Osteoblast (primary cell): ENCODE measurements around the gene GRM8. TPM values are rescaled to one million over a fixed set of nuclear protein-coding genes. Genes with fewer than 3 reads are reported as not detected.

ENCODE experiments used
- DNase-seq: peaks from one replicate; pipeline ENCODE4 v3.0.0; 2011; ENCODE audit warnings: low spot score, mixed read lengths; ENCODE audit not compliant: insufficient read length; ENCODE audit errors: missing footprints
- H2AFZ ChIP-seq: 2 replicates; pipeline ENCODE4 v1.6.0; 2011; ENCODE audit warnings: mild to moderate bottlenecking, low read length
- H3K27ac ChIP-seq: 2 replicates; pipeline ENCODE4 v1.5.1; 2011; ENCODE audit warnings: mild to moderate bottlenecking, low read depth, low read length, moderate library complexity
- H3K27me3 ChIP-seq: 2 replicates; pipeline ENCODE4 v1.6.0; 2012; ENCODE audit warnings: mild to moderate bottlenecking, control low read depth, inconsistent platforms, low read length, moderate library complexity; ENCODE audit not compliant: insufficient read depth
- H3K36me3 ChIP-seq: 2 replicates; pipeline ENCODE4 v1.5.1; 2011; ENCODE audit warnings: mild to moderate bottlenecking, low read length, control low read depth, moderate library complexity; ENCODE audit not compliant: insufficient read depth
- H3K4me1 ChIP-seq: 2 replicates; pipeline ENCODE4 v1.5.1; 2011; ENCODE audit warnings: mild to moderate bottlenecking, low read length, control low read depth, moderate library complexity; ENCODE audit not compliant: insufficient read depth
- H3K4me2 ChIP-seq: 2 replicates; pipeline ENCODE4 v1.6.0; 2011; ENCODE audit warnings: mild to moderate bottlenecking, low read length; ENCODE audit not compliant: insufficient read depth
- H3K4me3 ChIP-seq: fragments of 200-600 bp; sonication (generic); 3 replicates; pipeline ENCODE4 v1.5.1; 2012; ENCODE audit warnings: mild to moderate bottlenecking, low read length, inconsistent platforms; ENCODE audit not compliant: insufficient read depth
- H3K79me2 ChIP-seq: 2 replicates; pipeline ENCODE4 v1.6.0; 2012; ENCODE audit warnings: mild to moderate bottlenecking, low read length, control low read depth, inconsistent platforms; ENCODE audit not compliant: insufficient read depth
- H3K9me3 ChIP-seq: 2 replicates; pipeline ENCODE4 v1.5.1; 2011; ENCODE audit warnings: low read depth, low read length, control low read depth
- H4K20me1 ChIP-seq: 2 replicates; pipeline ENCODE4 v1.6.0; 2012; ENCODE audit warnings: mild to moderate bottlenecking, low read length, control low read depth; ENCODE audit not compliant: insufficient read depth
- CTCF ChIP-seq: IDR thresholded peaks from 2 replicates; pipeline ENCODE4 v1.5.1; 2011; ENCODE audit warnings: mild to moderate bottlenecking, low read depth, low read length, moderate library complexity; ENCODE audit errors: extremely low read depth
- total RNA-seq: library from RNA; depleted of rRNA; stranded (reverse); fragments of >200 nt; gene quantifications from 2 replicates; pipeline ENCODE4 v1.2.3, GENCODE V29; 2012

GRM8 gene
- total RNA-seq, 1 donor: not detected

DNA sequence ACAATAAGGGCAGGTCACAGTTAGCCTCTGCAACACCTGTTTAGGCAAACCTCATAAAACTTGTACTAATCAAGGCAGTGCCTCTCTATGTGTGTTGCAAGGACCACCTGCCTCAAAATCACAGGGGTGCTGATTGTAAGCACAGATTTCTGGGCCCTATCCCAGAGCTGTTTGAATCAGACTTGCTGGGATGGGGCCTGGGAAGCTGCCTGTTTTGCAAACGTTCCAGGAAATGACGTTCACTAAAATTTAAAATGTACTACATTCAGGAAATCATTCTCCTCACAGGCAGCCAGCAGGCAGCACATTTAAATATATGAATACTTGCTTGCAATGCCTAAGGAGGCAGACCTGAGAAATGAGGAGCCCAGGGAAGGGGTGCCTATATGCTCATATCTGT is 4.3 kb upstream of the GRM8 start:
- Histone ChIP-seq H2AFZ (no peak overlapping the region), H3K27ac (no peak overlapping the region), H3K36me3 (no peaks in the 10 kb centered on the region), H3K4me1 (peaks cover 6% of the 10 kb centered on the region), H3K9me3 (no peaks in the 10 kb centered on the region), H3K79me2 (no peaks in the 10 kb centered on the region), H3K27me3 (peaks cover 16% of the 10 kb centered on the region), H3K4me3 (no peak overlapping the region), H3K4me2 (no peak overlapping the region), H4K20me1 (no peaks in the 10 kb centered on the region)
- DNase-seq: no peak
- TF ChIP-seq CTCF: no peak

DNA sequence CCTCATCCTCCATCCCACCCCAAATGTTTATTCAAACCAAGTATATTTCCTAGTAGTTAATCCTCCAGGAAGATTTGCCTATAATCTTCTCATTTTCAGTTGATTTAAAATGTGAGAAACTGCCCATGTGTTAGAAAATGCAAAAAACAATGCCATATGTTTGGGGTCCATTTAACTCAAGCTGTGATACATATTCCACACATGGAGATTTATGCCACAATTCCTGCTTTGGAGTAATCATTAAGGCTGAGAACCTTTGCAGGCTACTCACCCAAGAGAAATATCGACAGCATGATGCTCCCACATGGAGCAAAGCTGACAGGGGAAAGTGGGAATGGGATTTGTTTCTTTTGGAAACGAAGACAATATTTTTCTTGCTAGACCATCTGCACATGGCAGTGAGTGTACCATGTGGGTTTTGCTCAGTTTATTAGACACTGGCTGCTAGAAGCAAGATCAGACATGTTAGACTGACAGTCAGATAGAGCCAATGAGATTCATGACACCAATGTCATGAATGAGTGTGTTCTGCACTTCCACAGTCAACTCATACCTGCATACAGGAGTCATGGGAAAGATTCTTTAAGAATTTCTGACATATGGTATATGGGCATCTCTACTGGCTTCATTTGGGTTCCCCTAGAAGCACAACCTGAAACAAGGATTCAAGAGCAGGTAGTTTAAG is 3.4 kb upstream of the GRM8 start:
- no peaks in the 10 kb centered on the region for H3K9me3 ChIP-seq
- H2AFZ ChIP-seq: no peak overlapping the region
- H3K4me2 ChIP-seq: no peak overlapping the region
- TF ChIP-seq CTCF: no peak
- DNase-seq: no peak
- H3K27ac ChIP-seq: no peak overlapping the region
- peaks cover 9% of the 10 kb centered on the region for H3K4me1 ChIP-seq
- H4K20me1 ChIP-seq: no peaks in the 10 kb centered on the region
- H3K79me2 ChIP-seq: no peaks in the 10 kb centered on the region
- H3K4me3 ChIP-seq: no peak overlapping the region
- H3K36me3 ChIP-seq: no peaks in the 10 kb centered on the region
- H3K27me3 ChIP-seq: peaks cover 24% of the 10 kb centered on the region

DNA sequence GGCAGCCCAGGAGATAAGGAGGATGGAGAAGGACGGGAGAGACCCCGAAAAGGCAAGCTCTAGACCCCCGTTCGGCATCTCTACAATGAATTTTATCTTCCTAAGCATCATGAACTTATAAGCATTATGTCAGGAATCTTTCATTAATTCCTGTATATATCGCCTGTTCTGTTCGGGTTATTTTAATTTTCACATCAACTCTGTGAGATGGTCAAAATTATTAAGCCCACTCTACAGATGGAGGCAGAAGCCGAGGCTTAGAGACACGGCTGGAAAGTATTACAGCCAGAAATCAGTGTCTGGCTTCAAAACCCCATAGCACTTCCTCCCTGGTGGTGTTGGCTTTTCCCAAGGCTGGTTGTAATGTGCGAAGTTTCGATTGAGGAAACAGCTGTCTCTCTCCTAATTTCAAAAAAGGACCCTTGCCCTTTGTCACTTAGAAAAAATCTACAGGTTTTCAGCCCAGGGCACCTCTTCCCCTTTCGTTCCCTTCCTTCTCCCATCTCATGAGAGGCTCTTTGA is 1.5 kb upstream of the GRM8 start:
- Histone ChIP-seq H3K4me2 (no peak overlapping the region), H3K79me2 (no peaks in the 10 kb centered on the region), H3K4me3 (peak overlapping the region; percentile 78), H4K20me1 (no peaks in the 10 kb centered on the region), H3K27ac (no peak overlapping the region), H3K36me3 (no peaks in the 10 kb centered on the region), H3K9me3 (no peaks in the 10 kb centered on the region), H3K27me3 (peaks cover 43% of the 10 kb centered on the region), H2AFZ (no peak overlapping the region), H3K4me1 (peaks cover 9% of the 10 kb centered on the region)
- TF ChIP-seq CTCF: no peak
- DNase-seq: peak; percentile 32

- peak; percentile 60 for TF ChIP-seq CTCF
- peak overlapping the region; percentile 91 for H2AFZ ChIP-seq
- no peaks in the 10 kb centered on the region for H3K79me2 ChIP-seq
- no peaks in the 10 kb centered on the region for H3K9me3 ChIP-seq
- no peaks in the 10 kb centered on the region for H4K20me1 ChIP-seq
- no peaks in the 10 kb centered on the region for H3K36me3 ChIP-seq
- peak; percentile 98 for DNase-seq
- peak overlapping the region; percentile 88 for H3K4me2 ChIP-seq
- peaks cover 9% of the 10 kb centered on the region for H3K4me1 ChIP-seq
- H3K27ac ChIP-seq: no peak overlapping the region
- H3K27me3 ChIP-seq: peaks cover 47% of the 10 kb centered on the region
- H3K4me3 ChIP-seq: peak overlapping the region; percentile 78
Observed at GRCh38 chr7:127253281-127254162, 781 bp upstream of the GRM8 start.
